NB4 (cell line): ENCODE data around the gene MYRF.

Source experiments
- DNase-seq: peaks from one replicate; pipeline ENCODE4 v3.0.0; 2010; ENCODE audit warnings: low read depth
- H3K4me3 ChIP-seq: one replicate; pipeline ENCODE4 v1.5.1; 2011; ENCODE audit warnings: mild to moderate bottlenecking, low read depth, low read length, moderate library complexity
- MYC ChIP-seq: IDR thresholded peaks from 2 replicates; pipeline ENCODE4 v1.6.1; 2011; ENCODE audit warnings: low read depth, low read length
- POLR2A ChIP-seq: IDR thresholded peaks from 2 replicates; pipeline ENCODE4 v1.6.1; 2011; ENCODE audit warnings: mild to moderate bottlenecking; ENCODE audit not compliant: insufficient read length; ENCODE audit errors: extremely low read depth
- TF ChIP-seq, protein P1 (sequence below): IDR thresholded peaks from 2 replicates; pipeline ENCODE4 v1.6.1; 2011; ENCODE audit warnings: low read depth, low read length
- TF ChIP-seq, protein P2 (sequence below): IDR thresholded peaks from one replicate; pipeline ENCODE4 v1.5.1; 2012; ENCODE audit warnings: low read depth, low read length

The MYRF gene

DNA sequence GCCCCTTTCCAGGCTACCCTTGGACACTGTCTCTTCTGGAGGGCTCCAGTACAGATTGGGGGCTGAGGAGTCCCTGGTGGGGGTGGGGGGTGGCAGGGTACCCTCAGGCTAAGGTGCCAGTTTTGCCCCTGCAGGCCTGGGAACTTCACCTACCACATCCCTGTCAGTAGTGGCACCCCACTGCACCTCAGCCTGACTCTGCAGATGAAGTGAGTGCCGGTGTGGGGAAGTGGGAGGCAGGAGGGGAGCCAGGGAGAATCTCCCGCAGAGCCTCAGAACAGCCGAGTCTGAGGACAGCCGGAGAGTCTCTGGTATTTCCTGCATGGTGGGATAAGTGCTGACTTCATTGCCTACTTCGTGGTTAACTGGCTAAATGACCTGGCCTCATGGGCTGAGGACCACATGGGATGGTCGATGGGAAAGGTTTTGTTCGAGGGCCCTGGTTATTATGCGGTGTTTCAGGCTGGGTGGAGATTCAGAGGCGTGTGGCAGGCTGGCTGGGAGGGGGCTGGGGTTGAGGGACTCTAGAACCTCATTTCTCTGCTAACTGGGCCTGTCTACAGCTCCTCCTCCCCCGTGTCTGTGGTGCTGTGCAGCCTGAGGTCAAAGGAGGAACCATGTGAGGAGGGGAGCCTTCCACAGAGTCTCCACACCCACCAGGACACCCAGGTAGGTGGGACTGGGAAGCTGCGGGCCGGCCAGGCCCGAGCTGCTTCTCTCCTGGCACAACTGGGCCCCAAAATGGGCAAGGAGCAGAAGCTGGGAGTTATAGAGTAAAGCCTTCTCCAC, 31.5 kb downstream of the MYRF start:
- TF ChIP-seq, protein P1, sequence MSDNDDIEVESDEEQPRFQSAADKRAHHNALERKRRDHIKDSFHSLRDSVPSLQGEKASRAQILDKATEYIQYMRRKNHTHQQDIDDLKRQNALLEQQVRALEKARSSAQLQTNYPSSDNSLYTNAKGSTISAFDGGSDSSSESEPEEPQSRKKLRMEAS: no peak
- TF ChIP-seq, protein P2, sequence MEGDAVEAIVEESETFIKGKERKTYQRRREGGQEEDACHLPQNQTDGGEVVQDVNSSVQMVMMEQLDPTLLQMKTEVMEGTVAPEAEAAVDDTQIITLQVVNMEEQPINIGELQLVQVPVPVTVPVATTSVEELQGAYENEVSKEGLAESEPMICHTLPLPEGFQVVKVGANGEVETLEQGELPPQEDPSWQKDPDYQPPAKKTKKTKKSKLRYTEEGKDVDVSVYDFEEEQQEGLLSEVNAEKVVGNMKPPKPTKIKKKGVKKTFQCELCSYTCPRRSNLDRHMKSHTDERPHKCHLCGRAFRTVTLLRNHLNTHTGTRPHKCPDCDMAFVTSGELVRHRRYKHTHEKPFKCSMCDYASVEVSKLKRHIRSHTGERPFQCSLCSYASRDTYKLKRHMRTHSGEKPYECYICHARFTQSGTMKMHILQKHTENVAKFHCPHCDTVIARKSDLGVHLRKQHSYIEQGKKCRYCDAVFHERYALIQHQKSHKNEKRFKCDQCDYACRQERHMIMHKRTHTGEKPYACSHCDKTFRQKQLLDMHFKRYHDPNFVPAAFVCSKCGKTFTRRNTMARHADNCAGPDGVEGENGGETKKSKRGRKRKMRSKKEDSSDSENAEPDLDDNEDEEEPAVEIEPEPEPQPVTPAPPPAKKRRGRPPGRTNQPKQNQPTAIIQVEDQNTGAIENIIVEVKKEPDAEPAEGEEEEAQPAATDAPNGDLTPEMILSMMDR: no peak
- TF ChIP-seq MYC: no peak
- no peak for TF ChIP-seq POLR2A
- DNase-seq: peak; percentile 34
- no peak overlapping the region for H3K4me3 ChIP-seq

DNA sequence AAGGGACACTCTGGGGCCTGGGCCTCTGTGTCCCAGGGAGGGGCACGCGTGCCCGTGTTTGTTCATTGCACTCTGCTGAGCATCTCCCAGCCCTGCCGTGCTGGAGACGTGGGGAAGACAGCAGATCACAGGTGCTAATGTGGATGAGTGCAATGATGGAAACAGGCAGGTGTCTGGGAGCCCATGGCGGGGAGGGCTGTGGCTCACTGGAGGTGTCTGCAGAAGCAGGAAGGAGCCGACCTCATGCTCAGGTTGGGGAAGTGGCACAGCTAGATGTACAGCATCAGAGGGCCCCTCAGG, 32.0 kb downstream of the MYRF start:
- TF ChIP-seq, protein P1: no peak
- TF ChIP-seq, protein P2: no peak
- TF ChIP-seq MYC: no peak
- TF ChIP-seq POLR2A: no peak
- DNase-seq: no peak
- H3K4me3 ChIP-seq: no peak overlapping the region

DNA sequence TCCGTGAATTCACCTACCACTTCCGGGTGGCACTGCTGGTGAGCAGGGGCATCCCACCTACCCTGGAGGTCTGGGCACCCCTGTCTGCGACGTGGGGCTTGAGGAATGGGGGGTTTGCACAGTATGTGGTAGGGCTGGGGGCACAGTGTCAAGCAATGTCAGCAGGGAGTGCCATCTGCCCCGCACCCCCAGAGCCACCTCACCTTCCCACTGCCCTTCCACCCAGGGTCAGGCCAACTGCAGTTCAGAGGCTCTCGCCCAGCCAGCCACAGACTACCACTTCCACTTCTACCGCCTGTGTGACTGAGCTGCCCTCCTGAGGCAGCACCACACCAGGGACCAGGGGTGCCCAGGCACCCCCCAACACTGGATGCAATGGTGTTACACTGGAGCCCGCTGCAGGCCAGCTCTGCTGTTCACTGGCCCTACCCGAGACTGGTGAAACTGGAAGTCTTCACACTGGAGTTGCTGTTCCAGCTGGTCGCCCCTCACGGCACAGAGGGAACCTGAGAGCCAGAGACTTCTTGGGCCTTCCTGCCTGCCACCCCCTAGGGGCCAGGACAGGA, 33.5 kb downstream of the MYRF start:
- TF ChIP-seq, protein P2: no peak
- TF ChIP-seq POLR2A: no peak
- no peak for DNase-seq
- no peak overlapping the region for H3K4me3 ChIP-seq

DNA sequence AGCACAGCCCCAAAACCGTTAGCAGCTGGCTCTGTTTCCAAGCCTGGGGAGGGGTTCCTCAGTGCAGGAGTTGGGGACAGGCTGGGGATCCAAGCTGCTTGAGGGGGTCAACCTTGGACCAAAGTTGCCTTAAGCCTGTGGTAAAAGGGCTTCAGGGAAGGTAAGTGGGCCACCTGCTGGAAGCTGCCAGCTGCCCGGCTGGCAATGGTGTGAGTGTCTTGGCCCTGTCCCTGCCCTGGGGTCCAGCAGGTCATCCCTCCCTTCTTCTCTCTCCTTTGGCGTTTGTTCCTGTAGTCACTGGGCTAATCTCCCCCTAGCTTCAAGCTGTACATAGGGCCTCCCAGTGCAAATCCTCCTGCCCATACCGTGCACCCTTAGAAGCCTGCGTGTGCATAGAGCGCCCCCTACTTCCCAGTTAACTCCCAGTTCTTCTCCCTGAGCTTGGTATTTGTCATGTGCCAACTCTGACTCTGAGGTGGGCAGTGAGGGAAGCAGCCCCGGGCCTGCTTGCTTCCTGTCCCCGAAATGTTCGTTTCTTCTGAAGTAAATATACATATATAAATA, 35.6 kb downstream of the MYRF start:
- DNase-seq: peak; percentile 81
- TF ChIP-seq, protein P2: peak; percentile 88
- no peak for TF ChIP-seq POLR2A
- no peak overlapping the region for H3K4me3 ChIP-seq

DNA sequence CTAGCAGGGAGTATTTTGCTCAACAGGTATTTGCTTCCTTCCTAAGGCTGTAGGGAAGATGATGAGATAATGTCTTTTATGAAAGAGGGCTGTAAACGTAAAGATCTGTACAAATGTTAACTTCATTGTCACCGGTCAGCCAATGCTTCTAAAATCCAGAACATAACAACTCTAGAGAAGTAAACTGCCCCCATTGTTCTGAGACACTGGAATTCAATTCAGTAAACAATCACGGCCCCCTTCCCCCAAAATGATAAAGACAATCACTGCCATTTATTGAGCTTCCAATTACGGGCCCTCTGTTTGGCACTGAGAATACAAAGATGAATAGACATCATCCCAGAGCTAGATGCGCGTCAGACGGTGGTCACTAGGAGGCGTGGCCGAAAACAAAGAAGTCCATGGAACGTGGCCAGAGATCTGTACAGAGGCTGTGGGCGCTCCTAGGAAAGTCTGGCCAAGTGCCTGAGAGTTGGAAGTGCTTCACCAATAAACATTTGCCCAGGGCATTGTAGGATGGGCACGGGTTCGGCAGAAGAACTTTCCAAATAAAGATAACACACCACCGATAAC, 39.4 kb downstream of the MYRF start:
- DNase-seq: peak; percentile 74
- no peak; the same call in 1 of the 2 replicates for TF ChIP-seq MYC
- TF ChIP-seq POLR2A: no peak
- TF ChIP-seq, protein P2: no peak
- TF ChIP-seq, protein P1: no peak
- peak overlapping the region; percentile 88 for H3K4me3 ChIP-seq
